Measurements from ENCODE around the gene ARNT2. TPM values are rescaled to one million over a fixed set of nuclear protein-coding genes. Genes with fewer than 3 reads are reported as not detected.

ARNT2 gene
- total RNA-seq, 2 experiments from 2014 or later, result not detected

GRCh38 chr15:80442728-80443403, 38.7 kb downstream of the ARNT2 start:
- no TSS peak for BruUV-seq (replicated peaks)
- POLR2A ChIA-PET, result no interaction called here
- CTCF ChIA-PET (ENCODE audit: unreplicated experiment), result no interaction called here
- H3K36me3 ChIP-seq (ENCODE audit: insufficient read depth, low read length), result no peaks in the 10 kb centered on the region
- H2AFZ ChIP-seq (ENCODE audit: low read length), result no peak overlapping the region
- H3K27ac ChIP-seq (ENCODE audit: low read depth, low read length, poor library complexity, severe bottlenecking), result no peak overlapping the region
- H3K4me3 ChIP-seq (ENCODE audit: low read depth, low read length, poor library complexity, severe bottlenecking), result no peak overlapping the region
- no peaks in the 10 kb centered on the region for H4K20me1 ChIP-seq (ENCODE audit: insufficient read depth, low read length)
- no peaks in the 10 kb centered on the region for H3K4me1 ChIP-seq (ENCODE audit: insufficient read depth, low read length, poor library complexity, severe bottlenecking)
- intact Hi-C loops (cut with micrococcal nuclease; ENCODE audit: unreplicated experiment), result no loop called here
- no peaks in the 10 kb centered on the region for H3K9me2 ChIP-seq (ENCODE audit: insufficient read depth, low read length)
- no peaks in the 10 kb centered on the region for H3K9me3 ChIP-seq (ENCODE audit: low read length)
- TF ChIP-seq EZH2phosphoT487 (IDR thresholded peaks at IDR 0.05; ENCODE audit: borderline replicate concordance, low read depth, low read length) (no peak), CTCF (conservative IDR thresholded peaks at IDR 0.05; ENCODE audit: low read length) (no peak)
- H3K79me2 ChIP-seq (ENCODE audit: insufficient read depth, low read depth, low read length), result no peaks in the 10 kb centered on the region
- DNase-seq (ENCODE audit: low spot score), result no peak
- no peak overlapping the region for H3K4me2 ChIP-seq (ENCODE audit: low read length)

GRCh38 chr15:80444680-80445251, 40.6 kb downstream of the ARNT2 start:
- H3K27ac ChIP-seq (ENCODE audit: low read depth, low read length, poor library complexity, severe bottlenecking), result no peak overlapping the region
- TF ChIP-seq EZH2phosphoT487 (IDR thresholded peaks at IDR 0.05; ENCODE audit: borderline replicate concordance, low read depth, low read length) (no peak), CTCF (conservative IDR thresholded peaks at IDR 0.05; ENCODE audit: low read length) (no peak)
- POLR2A ChIA-PET, result no interaction called here
- H3K79me2 ChIP-seq (ENCODE audit: insufficient read depth, low read depth, low read length), result no peaks in the 10 kb centered on the region
- BruUV-seq (replicated peaks), result no TSS peak
- intact Hi-C loops (cut with micrococcal nuclease; ENCODE audit: unreplicated experiment), result no loop called here
- no peak overlapping the region for H3K4me3 ChIP-seq (ENCODE audit: low read depth, low read length, poor library complexity, severe bottlenecking)
- H2AFZ ChIP-seq (ENCODE audit: low read length), result no peak overlapping the region
- no peaks in the 10 kb centered on the region for H3K9me3 ChIP-seq (ENCODE audit: low read length)
- no peaks in the 10 kb centered on the region for H3K9me2 ChIP-seq (ENCODE audit: insufficient read depth, low read length)
- CTCF ChIA-PET (ENCODE audit: unreplicated experiment), result no interaction called here
- H3K4me2 ChIP-seq (ENCODE audit: low read length), result no peak overlapping the region
- no peaks in the 10 kb centered on the region for H3K36me3 ChIP-seq (ENCODE audit: insufficient read depth, low read length)
- DNase-seq (ENCODE audit: low spot score), result no peak
- H3K4me1 ChIP-seq (ENCODE audit: insufficient read depth, low read length, poor library complexity, severe bottlenecking), result no peaks in the 10 kb centered on the region
- H4K20me1 ChIP-seq (ENCODE audit: insufficient read depth, low read length), result no peaks in the 10 kb centered on the region

- no peak for DNase-seq (ENCODE audit: low spot score)
- POLR2A ChIA-PET, result no interaction called here
- Histone ChIP-seq H3K79me2 (ENCODE audit: insufficient read depth, low read depth, low read length) (no peaks in the 10 kb centered on the region), H3K36me3 (ENCODE audit: insufficient read depth, low read length) (no peaks in the 10 kb centered on the region), H3K9me3 (ENCODE audit: low read length) (no peaks in the 10 kb centered on the region), H2AFZ (ENCODE audit: low read length) (no peak overlapping the region), H3K4me1 (ENCODE audit: insufficient read depth, low read length, poor library complexity, severe bottlenecking) (no peaks in the 10 kb centered on the region), H3K9me2 (ENCODE audit: insufficient read depth, low read length) (no peaks in the 10 kb centered on the region), H3K4me2 (ENCODE audit: low read length) (no peak overlapping the region), H4K20me1 (ENCODE audit: insufficient read depth, low read length) (no peaks in the 10 kb centered on the region), H3K27ac (ENCODE audit: low read depth, low read length, poor library complexity, severe bottlenecking) (no peak overlapping the region), H3K4me3 (ENCODE audit: low read depth, low read length, poor library complexity, severe bottlenecking) (no peak overlapping the region)
- intact Hi-C loops (cut with micrococcal nuclease; ENCODE audit: unreplicated experiment), result no loop called here
- no TSS peak for BruUV-seq (replicated peaks)
- CTCF ChIA-PET (ENCODE audit: unreplicated experiment), result no interaction called here
- no peak for TF ChIP-seq EZH2phosphoT487 (IDR thresholded peaks at IDR 0.05; ENCODE audit: borderline replicate concordance, low read depth, low read length)
- TF ChIP-seq CTCF (conservative IDR thresholded peaks at IDR 0.05; ENCODE audit: low read length), result no peak
Measured at GRCh38 chr15:80445300-80446041, 41.3 kb downstream of the ARNT2 start.

All from OCI-LY7 (cell line).